K562 treated with DMSO at 1 percent for 24 hours (cell line): Measurements from ENCODE around the gene PCDH11X. TPM values are rescaled to one million over a fixed set of nuclear protein-coding genes. Genes with fewer than 3 reads are reported as not detected.

Experiments
- total RNA-seq: library from RNA; unstranded; fragments of 300-600 nt; gene quantifications from 2 replicates; pipeline ENCODE4 v1.2.3, GENCODE V29; 2022; ENCODE audit warnings: low read depth; ENCODE audit not compliant: insufficient read depth

PCDH11X gene
- total RNA-seq = not detected in 2 replicates

GRCh38 chrX:91779135-91779534 lies at the start of gene PCDH11X:
PCDH11X (plus strand) TSS chrX:91779375; CDS start chrX:91835505, 56,130 bp downstream.

